ENCODE data around the gene LRRC63. TPM values are rescaled to one million over a fixed set of nuclear protein-coding genes. Genes with fewer than 3 reads are reported as not detected.

LRRC63 gene
- total and polyA plus RNA-seq, 9 of the 15 experiments (the other 6 are each of a cell fraction or from before 2014, with no cell fraction given), result 0.07 to 0.41 (median 0.24) TPM; not detected in 1

DNA sequence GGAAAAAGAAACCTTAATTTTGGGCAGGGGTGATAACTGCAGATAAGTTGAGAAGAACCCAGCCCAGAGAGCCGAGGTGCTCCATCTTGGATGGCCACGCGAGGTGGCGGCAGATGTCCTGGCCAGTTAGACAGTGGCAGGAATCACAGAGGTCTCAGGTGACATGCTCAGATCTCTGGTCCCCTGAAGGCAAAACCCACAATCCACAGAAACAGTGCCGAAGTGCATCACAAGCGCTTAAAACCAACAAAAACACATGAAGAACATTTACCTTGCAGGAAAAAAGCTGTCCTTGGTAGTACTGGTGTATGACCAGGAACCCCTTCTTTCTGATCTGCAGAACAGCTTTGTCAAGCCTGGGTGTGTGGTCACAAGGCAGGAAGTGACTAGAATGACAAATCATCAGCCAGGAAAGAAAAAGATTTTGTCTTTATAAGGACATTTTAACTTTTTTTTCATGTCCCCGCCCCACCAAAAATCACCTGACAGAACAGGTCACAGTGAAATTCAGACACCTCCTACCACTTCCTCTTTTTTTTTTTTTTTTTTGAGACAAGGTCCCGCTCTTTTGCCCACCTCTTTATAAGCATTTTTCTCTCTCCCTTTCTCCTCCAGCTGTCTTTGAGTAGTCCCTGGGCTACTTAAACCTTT lies 29.8 kb upstream of the LRRC63 start, which contains the start of gene LCP1 (continued):
- TF ChIP-seq, protein P1, sequence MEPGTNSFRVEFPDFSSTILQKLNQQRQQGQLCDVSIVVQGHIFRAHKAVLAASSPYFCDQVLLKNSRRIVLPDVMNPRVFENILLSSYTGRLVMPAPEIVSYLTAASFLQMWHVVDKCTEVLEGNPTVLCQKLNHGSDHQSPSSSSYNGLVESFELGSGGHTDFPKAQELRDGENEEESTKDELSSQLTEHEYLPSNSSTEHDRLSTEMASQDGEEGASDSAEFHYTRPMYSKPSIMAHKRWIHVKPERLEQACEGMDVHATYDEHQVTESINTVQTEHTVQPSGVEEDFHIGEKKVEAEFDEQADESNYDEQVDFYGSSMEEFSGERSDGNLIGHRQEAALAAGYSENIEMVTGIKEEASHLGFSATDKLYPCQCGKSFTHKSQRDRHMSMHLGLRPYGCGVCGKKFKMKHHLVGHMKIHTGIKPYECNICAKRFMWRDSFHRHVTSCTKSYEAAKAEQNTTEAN (CRISPR knock-in tag; IDR thresholded peaks at IDR 0.05), result no peak
- TF ChIP-seq BRD9 (IDR thresholded peaks at IDR 0.05; ENCODE audit: low read depth, partially characterized antibody) (peak; percentile 60), JUN (IDR thresholded peaks at IDR 0.05; ENCODE audit: borderline replicate concordance, low read depth, low read length) (0 out of 2 replicates have a peak, but pooled peaks have one; percentile 11), JUN (CRISPR knock-in tag; IDR thresholded peaks at IDR 0.05; ENCODE audit: borderline replicate concordance) (no peak), MTF1 (CRISPR knock-in tag; IDR thresholded peaks at IDR 0.05; ENCODE audit: borderline replicate concordance) (no peak), POLR2G (IDR thresholded peaks at IDR 0.05; ENCODE audit: low read depth, low read length) (peak; percentile 51; the same call in 1 of the 2 replicates), CXXC5 (CRISPR knock-in tag; IDR thresholded peaks at IDR 0.05) (peak; percentile 18; the same call in 1 of the 2 replicates), TEAD4 (IDR thresholded peaks at IDR 0.05; ENCODE audit: low read length) (peak; percentile 51; the same call in 1 of the 2 replicates), TEAD4 (CRISPR knock-in tag; IDR thresholded peaks at IDR 0.05; ENCODE audit: borderline replicate concordance) (no peak), EP400 (IDR thresholded peaks at IDR 0.05) (peak; percentile 82), DPF2 (IDR thresholded peaks at IDR 0.05) (peak; percentile 67), GATA2 (CRISPR knock-in tag; IDR thresholded peaks at IDR 0.05) (0 out of 2 replicates have a peak, but pooled peaks have one; percentile 23), ETV5 (CRISPR knock-in tag; IDR thresholded peaks at IDR 0.05; ENCODE audit: low read depth) (0 out of 2 replicates have a peak, but pooled peaks have one; percentile 49), ZNF77 (CRISPR knock-in tag; IDR thresholded peaks at IDR 0.05) (no peak), RBM15 (IDR thresholded peaks at IDR 0.05; ENCODE audit: insufficient read depth, low read length) (no peak), SMAD1 (IDR thresholded peaks at IDR 0.05; ENCODE audit: low read depth, low read length, partially characterized antibody) (no peak), KDM1A (IDR thresholded peaks at IDR 0.05) (peak; percentile 46 to 57; a peak in 3 of 4 replicates), SRSF7 (optimal IDR thresholded peaks at IDR 0.05; ENCODE audit: low read depth, low read length) (no peak), GABPA (tag; conservative IDR thresholded peaks at IDR 0.05; ENCODE audit: low read depth) (peak; percentile 61), YY1 (IDR thresholded peaks at IDR 0.05; ENCODE audit: borderline replicate concordance in 1 of 3, control insufficient read depth in 1 of 3, extremely low read depth in 1 of 3, insufficient read depth in 3 of 3, insufficient read length in 1 of 3, insufficient replicate concordance in 2 of 3, low read depth in 1 of 3, low read length in 2 of 3) (peak; percentile 50 to 90 (median 83))
- TF ChIP-seq, protein P2, sequence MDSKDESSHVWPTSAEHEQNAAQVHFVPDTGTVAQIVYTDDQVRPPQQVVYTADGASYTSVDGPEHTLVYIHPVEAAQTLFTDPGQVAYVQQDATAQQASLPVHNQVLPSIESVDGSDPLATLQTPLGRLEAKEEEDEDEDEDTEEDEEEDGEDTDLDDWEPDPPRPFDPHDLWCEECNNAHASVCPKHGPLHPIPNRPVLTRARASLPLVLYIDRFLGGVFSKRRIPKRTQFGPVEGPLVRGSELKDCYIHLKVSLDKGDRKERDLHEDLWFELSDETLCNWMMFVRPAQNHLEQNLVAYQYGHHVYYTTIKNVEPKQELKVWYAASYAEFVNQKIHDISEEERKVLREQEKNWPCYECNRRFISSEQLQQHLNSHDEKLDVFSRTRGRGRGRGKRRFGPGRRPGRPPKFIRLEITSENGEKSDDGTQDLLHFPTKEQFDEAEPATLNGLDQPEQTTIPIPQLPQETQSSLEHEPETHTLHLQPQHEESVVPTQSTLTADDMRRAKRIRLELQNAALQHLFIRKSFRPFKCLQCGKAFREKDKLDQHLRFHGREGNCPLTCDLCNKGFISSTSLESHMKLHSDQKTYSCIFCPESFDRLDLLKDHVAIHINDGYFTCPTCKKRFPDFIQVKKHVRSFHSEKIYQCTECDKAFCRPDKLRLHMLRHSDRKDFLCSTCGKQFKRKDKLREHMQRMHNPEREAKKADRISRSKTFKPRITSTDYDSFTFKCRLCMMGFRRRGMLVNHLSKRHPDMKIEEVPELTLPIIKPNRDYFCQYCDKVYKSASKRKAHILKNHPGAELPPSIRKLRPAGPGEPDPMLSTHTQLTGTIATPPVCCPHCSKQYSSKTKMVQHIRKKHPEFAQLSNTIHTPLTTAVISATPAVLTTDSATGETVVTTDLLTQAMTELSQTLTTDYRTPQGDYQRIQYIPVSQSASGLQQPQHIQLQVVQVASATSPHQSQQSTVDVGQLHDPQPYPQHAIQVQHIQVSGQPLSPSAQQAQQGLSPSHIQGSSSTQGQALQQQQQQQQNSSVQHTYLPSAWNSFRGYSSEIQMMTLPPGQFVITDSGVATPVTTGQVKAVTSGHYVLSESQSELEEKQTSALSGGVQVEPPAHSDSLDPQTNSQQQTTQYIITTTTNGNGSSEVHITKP (IDR thresholded peaks at IDR 0.05; ENCODE audit: partially characterized antibody), result peak; percentile 16
- TF ChIP-seq, protein P3, sequence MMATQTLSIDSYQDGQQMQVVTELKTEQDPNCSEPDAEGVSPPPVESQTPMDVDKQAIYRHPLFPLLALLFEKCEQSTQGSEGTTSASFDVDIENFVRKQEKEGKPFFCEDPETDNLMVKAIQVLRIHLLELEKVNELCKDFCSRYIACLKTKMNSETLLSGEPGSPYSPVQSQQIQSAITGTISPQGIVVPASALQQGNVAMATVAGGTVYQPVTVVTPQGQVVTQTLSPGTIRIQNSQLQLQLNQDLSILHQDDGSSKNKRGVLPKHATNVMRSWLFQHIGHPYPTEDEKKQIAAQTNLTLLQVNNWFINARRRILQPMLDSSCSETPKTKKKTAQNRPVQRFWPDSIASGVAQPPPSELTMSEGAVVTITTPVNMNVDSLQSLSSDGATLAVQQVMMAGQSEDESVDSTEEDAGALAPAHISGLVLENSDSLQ (IDR thresholded peaks at IDR 0.05), result peak; percentile 65

Measured in K562 (cell line).